ENCODE data around the gene ALPL. TPM values are rescaled to one million over a fixed set of nuclear protein-coding genes. Genes with fewer than 3 reads are reported as not detected.
A peak's percentile ranks its signal among the peaks of the same experiment; 100 is the strongest.

The ALPL gene
- total and polyA plus RNA-seq, 7 donors, result 0.36 to 7.8 (median 2.3) TPM

- intact Hi-C loops (cut with DNase I), result no loop called here
- TF ChIP-seq POLR2A (IDR thresholded peaks at IDR 0.05) (no peak), POLR2AphosphoS5 (IDR thresholded peaks at IDR 0.05) (no peak), EP300 (IDR thresholded peaks at IDR 0.05) (no peak)
- TF ChIP-seq, protein P1, sequence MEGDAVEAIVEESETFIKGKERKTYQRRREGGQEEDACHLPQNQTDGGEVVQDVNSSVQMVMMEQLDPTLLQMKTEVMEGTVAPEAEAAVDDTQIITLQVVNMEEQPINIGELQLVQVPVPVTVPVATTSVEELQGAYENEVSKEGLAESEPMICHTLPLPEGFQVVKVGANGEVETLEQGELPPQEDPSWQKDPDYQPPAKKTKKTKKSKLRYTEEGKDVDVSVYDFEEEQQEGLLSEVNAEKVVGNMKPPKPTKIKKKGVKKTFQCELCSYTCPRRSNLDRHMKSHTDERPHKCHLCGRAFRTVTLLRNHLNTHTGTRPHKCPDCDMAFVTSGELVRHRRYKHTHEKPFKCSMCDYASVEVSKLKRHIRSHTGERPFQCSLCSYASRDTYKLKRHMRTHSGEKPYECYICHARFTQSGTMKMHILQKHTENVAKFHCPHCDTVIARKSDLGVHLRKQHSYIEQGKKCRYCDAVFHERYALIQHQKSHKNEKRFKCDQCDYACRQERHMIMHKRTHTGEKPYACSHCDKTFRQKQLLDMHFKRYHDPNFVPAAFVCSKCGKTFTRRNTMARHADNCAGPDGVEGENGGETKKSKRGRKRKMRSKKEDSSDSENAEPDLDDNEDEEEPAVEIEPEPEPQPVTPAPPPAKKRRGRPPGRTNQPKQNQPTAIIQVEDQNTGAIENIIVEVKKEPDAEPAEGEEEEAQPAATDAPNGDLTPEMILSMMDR (IDR thresholded peaks at IDR 0.05), result no peak
- Histone ChIP-seq H3K27me3 (peaks cover 0 to 64% (median 28%) of the 10 kb centered on the region in 3 donors), H3K27ac (no peak overlapping the region), H3K9me3 (no peaks in the 10 kb centered on the region), H3K4me3 (peak overlapping the region in 3 of 4 donors; percentile 16 to 27 (median 27)), H3K4me1 (peaks cover 0 to 12% (median 4%) of the 10 kb centered on the region in 4 donors), H3K36me3 (no peaks in the 10 kb centered on the region)
- no peak for DNase-seq
- 7 to 10% methylated on average over 62 of the region's 62 CpGs for WGBS, 2 donors
Observed at GRCh38 chr1:21622466-21623315, 113.5 kb downstream of the ALPL start.

DNA sequence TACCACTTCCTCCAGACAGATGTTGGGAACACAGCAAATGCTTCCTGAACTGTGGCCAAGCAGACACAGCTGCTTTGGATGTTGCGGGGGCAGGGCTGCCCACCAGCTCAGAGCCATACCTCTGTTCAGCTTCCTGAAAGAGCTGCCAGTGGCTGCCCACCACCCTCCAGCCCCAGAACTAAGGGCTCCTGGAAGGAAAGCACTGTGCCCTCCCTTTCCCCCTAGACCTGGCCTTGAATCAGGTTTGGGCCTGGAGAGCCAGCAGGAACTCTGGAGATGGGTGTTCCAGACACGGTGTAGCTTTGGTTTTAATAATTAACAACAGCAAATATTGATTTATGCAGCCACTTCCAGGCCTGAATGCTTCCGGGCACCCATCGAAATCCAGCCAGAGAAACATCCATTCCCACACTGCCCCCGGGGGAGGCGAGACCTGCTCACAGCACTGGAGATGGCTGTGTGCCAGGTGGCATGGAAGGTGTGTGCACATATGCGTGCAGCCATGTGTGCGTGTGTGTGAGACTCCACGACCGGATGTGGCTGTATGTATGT lies 114.3 kb downstream of the ALPL start:
- no peaks in the 10 kb centered on the region for H3K9me3 ChIP-seq
- H3K4me3 ChIP-seq, result no peak overlapping the region
- intact Hi-C loops (cut with DNase I), result no loop called here
- no peak for TF ChIP-seq POLR2AphosphoS5 (IDR thresholded peaks at IDR 0.05)
- TF ChIP-seq, protein P1 (IDR thresholded peaks at IDR 0.05), result no peak
- no peak for TF ChIP-seq EP300 (IDR thresholded peaks at IDR 0.05)
- no peak for TF ChIP-seq POLR2A (IDR thresholded peaks at IDR 0.05)
- peaks cover 0 to 71% (median 28%) of the 10 kb centered on the region in 3 donors for H3K27me3 ChIP-seq
- H3K4me1 ChIP-seq, result peaks cover 0 to 12% (median 4%) of the 10 kb centered on the region in 4 donors
- DNase-seq, result no peak
- H3K27ac ChIP-seq, result no peak overlapping the region
- H3K36me3 ChIP-seq, result no peaks in the 10 kb centered on the region
- 17 to 68% methylated on average over 10 of the region's 10 CpGs for WGBS, 2 donors

GRCh38 chr1:21624571-21625389 lies 115.6 kb downstream of the ALPL start:
- H3K27ac ChIP-seq, result no peak overlapping the region
- H3K4me1 ChIP-seq, result peaks cover 0 to 12% (median 4%) of the 10 kb centered on the region in 4 donors
- no peaks in the 10 kb centered on the region for H3K9me3 ChIP-seq
- intact Hi-C loops (cut with DNase I), result no loop called here
- TF ChIP-seq POLR2AphosphoS5 (IDR thresholded peaks at IDR 0.05) (no peak), POLR2A (IDR thresholded peaks at IDR 0.05) (no peak), EP300 (IDR thresholded peaks at IDR 0.05) (no peak)
- TF ChIP-seq, protein P1 (IDR thresholded peaks at IDR 0.05), result no peak
- no peak for DNase-seq
- 78 to 82% methylated on average over 11 of the region's 11 CpGs for WGBS, 2 donors
- no peaks in the 10 kb centered on the region for H3K36me3 ChIP-seq
- no peak overlapping the region for H3K4me3 ChIP-seq
- H3K27me3 ChIP-seq, result peaks cover 0 to 79% (median 28%) of the 10 kb centered on the region in 3 donors

DNA sequence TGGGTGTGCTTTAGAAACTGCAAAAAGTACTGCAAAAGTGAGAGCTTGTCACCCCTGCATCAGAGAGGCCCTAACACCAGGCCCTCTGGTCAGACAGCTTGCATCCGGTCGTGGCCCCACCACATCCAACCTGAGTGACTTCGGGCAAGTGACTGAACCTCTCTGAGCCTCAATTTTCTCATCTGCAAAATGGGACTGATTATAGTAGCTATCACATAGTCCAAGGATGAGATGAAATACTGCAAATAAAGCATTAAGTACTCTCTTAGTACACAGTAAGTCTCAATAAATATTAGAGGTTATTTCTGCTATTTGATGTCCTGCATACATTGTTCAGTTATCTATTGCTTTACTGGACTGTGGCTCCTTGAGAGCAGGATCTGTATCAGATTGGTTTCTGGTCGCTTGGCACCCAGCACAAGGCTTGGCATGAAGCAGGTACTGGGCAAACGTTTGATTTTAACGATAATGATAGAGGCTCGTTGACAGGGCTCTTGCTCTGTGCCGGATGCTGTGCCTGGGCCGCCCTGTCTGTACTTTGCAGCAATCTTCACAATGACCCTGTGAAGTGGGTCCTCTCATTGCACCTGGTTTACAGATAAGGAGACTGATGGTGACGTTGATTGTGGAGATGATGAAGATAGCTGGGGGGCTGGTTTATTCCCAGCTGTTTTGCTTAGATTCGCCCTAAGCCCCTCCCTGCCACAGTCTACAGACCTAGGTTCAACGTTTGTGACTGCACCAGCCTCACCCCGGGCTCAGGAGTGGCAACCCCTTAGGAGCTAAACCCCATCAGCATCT lies 116.4 kb downstream of the ALPL start:
- intact Hi-C loops (cut with DNase I), result no loop called here
- TF ChIP-seq POLR2A (IDR thresholded peaks at IDR 0.05), result no peak
- no peak for TF ChIP-seq EP300 (IDR thresholded peaks at IDR 0.05)
- TF ChIP-seq POLR2AphosphoS5 (IDR thresholded peaks at IDR 0.05), result no peak
- TF ChIP-seq, protein P1 (IDR thresholded peaks at IDR 0.05), result no peak

More for the DNA sequence above, 116.4 kb downstream of the ALPL start:
- H3K27ac ChIP-seq, result no peak overlapping the region
- peaks cover 0 to 8% (median 3%) of the 10 kb centered on the region in 4 donors for H3K4me1 ChIP-seq
- no peak overlapping the region for H3K4me3 ChIP-seq
- H3K9me3 ChIP-seq, result no peaks in the 10 kb centered on the region
- 78 to 86% methylated on average over 13 of the region's 13 CpGs for WGBS, 2 donors
- H3K36me3 ChIP-seq, result no peaks in the 10 kb centered on the region
- H3K27me3 ChIP-seq, result peaks cover 0 to 79% (median 28%) of the 10 kb centered on the region in 3 donors
- DNase-seq, result no peak
